Left ventricle myocardium inferior (tissue), 1 donor: ENCODE data around the gene DRD1. TPM values are rescaled to one million over a fixed set of nuclear protein-coding genes. Genes with fewer than 3 reads are reported as not detected.

Experiments used
- DNase-seq: peaks from one replicate; pipeline ENCODE4 v3.0.0-alpha.2; 2020
- H3K27ac ChIP-seq: fragments of 200-600 bp; replicated peaks from 2 replicates; pipeline ENCODE4 v1.8.0; 2021
- H3K27me3 ChIP-seq: fragments of 200-600 bp; 2 replicates; pipeline ENCODE4 v1.8.0; 2021; ENCODE audit warnings: low read depth
- H3K36me3 ChIP-seq: fragments of 200-600 bp; 2 replicates; pipeline ENCODE4 v1.8.0; 2021
- H3K4me1 ChIP-seq: fragments of 200-600 bp; 2 replicates; pipeline ENCODE4 v1.8.0; 2021
- H3K4me3 ChIP-seq: fragments of 200-600 bp; 2 replicates; pipeline ENCODE4 v1.8.0; 2021; ENCODE audit warnings: mild to moderate bottlenecking, moderate library complexity
- H3K9me3 ChIP-seq: fragments of 200-600 bp; replicated peaks from 2 replicates; pipeline ENCODE4 v1.8.0; 2021
- intact Hi-C: fragments of 100-400 bp; cut with micrococcal nuclease; formaldehyde crosslinking; loops from one replicate; pipeline ENCODE4 v1.11.0; 2022
- total RNA-seq: library from RNA; stranded (reverse); fragmentation: NEBNext Ultra II Directional; extraction: Animal tissue kit (Norgen Biotek cat#: 25700); gene quantifications from one replicate; pipeline ENCODE4 v1.2.1, GENCODE V29; 2021
- TF ChIP-seq, protein P1 (sequence below): fragments of 200-600 bp; IDR thresholded peaks from 2 replicates; pipeline ENCODE4 v1.8.0; 2021; ENCODE audit warnings: antibody characterized with exemption, mild to moderate bottlenecking, borderline replicate concordance
- donor health status: DM: no; HTN: yes; CAD: no; lungs with severe emphysema.

Gene DRD1
- total RNA-seq, 1 donor from 2014 or later, result not detected

DNA sequence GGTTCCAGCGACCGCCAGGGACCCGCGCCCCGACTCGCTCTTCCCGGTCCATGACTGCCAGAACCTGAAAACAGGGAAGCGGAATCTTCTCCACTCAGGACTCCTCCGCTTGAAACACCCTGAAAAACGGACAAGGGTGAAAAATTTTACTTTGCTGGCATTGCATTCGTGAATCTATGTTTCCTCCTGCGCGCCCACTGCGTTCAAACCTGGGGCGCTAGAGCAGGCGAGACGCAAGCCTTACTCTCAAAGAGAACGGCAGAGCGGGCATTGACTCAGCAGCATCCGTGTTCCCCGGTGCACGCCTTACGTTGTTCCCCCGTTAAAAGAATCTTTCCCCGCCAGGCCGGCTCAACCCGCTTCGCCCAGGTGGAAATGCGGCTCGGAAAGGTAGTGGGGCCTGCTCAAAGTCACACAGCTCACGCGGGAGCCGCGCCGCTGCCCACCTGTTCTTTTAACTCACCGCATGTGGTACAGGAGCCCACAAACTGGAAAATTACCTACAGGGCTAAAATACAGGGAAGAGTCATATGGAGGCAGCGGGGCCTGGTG lies 999 bp upstream of the DRD1 start:
- Histone ChIP-seq H3K36me3 (no peaks in the 10 kb centered on the region), H3K4me3 (peak overlapping the region; percentile 42), H3K4me1 (peaks cover 15% of the 10 kb centered on the region), H3K27ac (no peak overlapping the region), H3K27me3 (peaks cover 100% of the 10 kb centered on the region), H3K9me3 (no peaks in the 10 kb centered on the region)
- TF ChIP-seq, protein P1, sequence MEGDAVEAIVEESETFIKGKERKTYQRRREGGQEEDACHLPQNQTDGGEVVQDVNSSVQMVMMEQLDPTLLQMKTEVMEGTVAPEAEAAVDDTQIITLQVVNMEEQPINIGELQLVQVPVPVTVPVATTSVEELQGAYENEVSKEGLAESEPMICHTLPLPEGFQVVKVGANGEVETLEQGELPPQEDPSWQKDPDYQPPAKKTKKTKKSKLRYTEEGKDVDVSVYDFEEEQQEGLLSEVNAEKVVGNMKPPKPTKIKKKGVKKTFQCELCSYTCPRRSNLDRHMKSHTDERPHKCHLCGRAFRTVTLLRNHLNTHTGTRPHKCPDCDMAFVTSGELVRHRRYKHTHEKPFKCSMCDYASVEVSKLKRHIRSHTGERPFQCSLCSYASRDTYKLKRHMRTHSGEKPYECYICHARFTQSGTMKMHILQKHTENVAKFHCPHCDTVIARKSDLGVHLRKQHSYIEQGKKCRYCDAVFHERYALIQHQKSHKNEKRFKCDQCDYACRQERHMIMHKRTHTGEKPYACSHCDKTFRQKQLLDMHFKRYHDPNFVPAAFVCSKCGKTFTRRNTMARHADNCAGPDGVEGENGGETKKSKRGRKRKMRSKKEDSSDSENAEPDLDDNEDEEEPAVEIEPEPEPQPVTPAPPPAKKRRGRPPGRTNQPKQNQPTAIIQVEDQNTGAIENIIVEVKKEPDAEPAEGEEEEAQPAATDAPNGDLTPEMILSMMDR, result peak; percentile 6
- intact Hi-C loops, result loop anchor here (5.0 kb wide), 1 partner anchor 493 kb away; no protein-coding TSS in a partner anchor
- no peak for DNase-seq

DNA sequence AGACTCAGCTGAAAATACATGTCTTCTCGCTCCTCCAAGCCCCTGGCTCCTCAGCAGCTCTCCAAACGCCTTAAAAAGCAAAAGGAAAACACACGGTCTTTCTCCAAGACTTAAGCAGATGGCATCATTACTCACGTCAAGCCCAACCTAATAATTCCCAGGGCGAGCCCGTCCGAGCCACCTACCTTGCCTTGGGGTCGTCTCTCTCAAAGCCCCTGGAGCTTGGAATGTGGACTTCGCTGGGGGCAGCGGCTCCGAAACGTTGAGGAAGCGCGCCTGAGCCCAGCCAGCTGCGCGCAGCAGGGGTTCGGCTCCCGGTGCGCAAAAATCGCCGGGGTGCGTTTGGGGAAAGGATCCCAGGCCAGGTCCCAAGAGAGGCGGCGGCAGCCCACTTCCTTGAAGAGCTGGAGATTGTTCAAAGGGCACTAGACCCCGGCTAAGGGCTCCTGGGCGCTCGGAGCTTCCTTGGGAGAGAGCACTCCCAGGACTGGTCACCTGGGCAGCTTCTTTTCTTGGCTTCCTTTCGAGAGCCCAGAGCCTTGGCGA lies 395 bp downstream of the DRD1 start:
- H3K27ac ChIP-seq, result no peak overlapping the region
- TF ChIP-seq, protein P1, result no peak
- no peaks in the 10 kb centered on the region for H3K36me3 ChIP-seq
- peak overlapping the region; percentile 42 for H3K4me3 ChIP-seq
- peaks cover 100% of the 10 kb centered on the region for H3K27me3 ChIP-seq
- peaks cover 15% of the 10 kb centered on the region for H3K4me1 ChIP-seq
- intact Hi-C loops, result loop anchor here (5.0 kb wide), 1 partner anchor 491 kb away; no protein-coding TSS in a partner anchor
- H3K9me3 ChIP-seq, result no peaks in the 10 kb centered on the region
- DNase-seq, result no peak

DNA sequence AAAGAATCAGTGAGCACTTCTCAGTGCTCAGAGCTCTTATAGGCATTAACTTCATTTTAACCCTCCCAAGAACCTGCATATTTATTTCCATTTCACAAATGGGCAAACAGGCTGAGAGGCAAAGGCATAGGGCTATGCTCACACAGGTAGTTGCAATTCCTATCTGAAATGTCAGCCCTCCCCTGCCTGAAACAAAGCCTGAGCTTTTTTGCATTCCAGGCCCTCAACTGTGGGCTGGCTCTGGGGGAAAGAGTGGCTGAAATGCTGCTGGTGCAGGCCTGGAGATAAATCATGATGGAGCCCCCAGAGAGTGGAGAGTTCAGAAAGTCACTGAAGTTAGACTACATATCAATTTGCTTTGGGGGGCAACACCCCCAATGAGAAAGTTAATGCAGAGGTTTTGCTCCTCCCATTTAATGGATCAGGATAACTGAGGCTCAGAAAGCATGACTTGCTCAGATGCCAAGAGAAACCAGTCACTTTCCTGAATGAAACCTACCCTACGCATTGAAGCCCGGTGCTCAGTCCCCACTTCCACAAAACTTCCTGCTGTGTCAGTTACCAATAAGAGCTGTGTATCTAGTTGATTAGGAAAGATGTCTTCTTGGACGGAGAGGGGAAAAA lies 5.6 kb downstream of the DRD1 start:
- H3K27me3 ChIP-seq, result peaks cover 79% of the 10 kb centered on the region
- no peak overlapping the region for H3K27ac ChIP-seq
- H3K36me3 ChIP-seq, result no peaks in the 10 kb centered on the region
- TF ChIP-seq, protein P1, result no peak
- no peaks in the 10 kb centered on the region for H3K9me3 ChIP-seq
- H3K4me3 ChIP-seq, result no peak overlapping the region
- DNase-seq, result no peak
- intact Hi-C loops, result no loop called here
- H3K4me1 ChIP-seq, result no peaks in the 10 kb centered on the region

DNA sequence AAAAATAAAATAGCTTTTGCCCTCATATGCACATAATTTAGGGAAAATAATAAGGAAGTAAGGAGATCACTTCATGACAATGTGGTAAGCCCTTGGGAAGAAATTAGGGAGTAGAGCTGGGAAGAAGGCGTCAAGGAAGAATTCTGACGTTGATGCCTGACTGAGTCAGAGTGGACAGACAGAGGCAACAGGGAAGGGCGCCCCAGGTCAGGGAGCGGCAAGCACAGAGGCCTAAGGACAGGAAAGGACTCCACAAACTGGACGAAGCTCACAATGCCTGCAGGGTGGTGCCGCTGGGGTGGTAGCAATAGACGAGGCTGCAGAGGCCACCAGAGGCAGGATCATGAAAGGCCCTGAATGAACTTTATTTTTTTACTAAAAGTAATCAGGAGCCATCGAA lies 7.6 kb downstream of the DRD1 start:
- intact Hi-C loops, result no loop called here
- TF ChIP-seq, protein P1, result no peak
- H3K27ac ChIP-seq, result no peak overlapping the region
- no peaks in the 10 kb centered on the region for H3K4me1 ChIP-seq
- peaks cover 60% of the 10 kb centered on the region for H3K27me3 ChIP-seq
- H3K9me3 ChIP-seq, result no peaks in the 10 kb centered on the region
- no peaks in the 10 kb centered on the region for H3K36me3 ChIP-seq
- H3K4me3 ChIP-seq, result no peak overlapping the region
- no peak for DNase-seq

DNA sequence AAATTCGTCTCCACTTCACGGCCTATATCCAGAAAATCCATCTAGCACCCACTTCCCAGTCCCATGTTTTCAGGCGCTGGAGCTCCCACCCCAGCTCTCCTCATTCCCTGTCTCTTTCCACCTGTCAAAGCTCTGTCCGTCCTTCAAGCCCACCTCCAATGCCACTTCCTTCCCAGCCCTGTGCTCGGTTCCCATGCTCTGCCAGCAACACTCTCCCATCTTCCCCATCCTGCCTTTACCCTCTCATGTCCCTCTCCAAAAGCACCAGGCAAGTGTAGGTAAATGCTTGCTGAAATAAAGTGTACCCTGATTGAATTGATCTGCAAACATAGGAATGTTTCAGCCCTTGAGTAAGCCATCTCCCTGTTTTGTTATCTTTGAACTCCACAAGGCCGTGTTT lies 9.2 kb downstream of the DRD1 start:
- intact Hi-C loops, result no loop called here
- H3K4me1 ChIP-seq, result no peaks in the 10 kb centered on the region
- no peaks in the 10 kb centered on the region for H3K9me3 ChIP-seq
- no peak for DNase-seq
- peaks cover 44% of the 10 kb centered on the region for H3K27me3 ChIP-seq
- no peak overlapping the region for H3K4me3 ChIP-seq
- no peaks in the 10 kb centered on the region for H3K36me3 ChIP-seq
- H3K27ac ChIP-seq, result no peak overlapping the region
- TF ChIP-seq, protein P1, result no peak
